Hindlimb muscle (tissue), 1 donor: Measurements from ENCODE around the gene PRDM16. TPM values are rescaled to one million over a fixed set of nuclear protein-coding genes. Genes with fewer than 3 reads are reported as not detected.
A peak's percentile ranks its signal among the peaks of the same experiment; 100 is the strongest.

Experiments
- DNase-seq: peaks from one replicate; pipeline ENCODE4 v3.0.0-alpha.2; 2013
- polyA plus RNA-seq: library from polyadenylated mRNA; unstranded; fragments of 120-200 nt; gene quantifications from one replicate; pipeline ENCODE4 v1.2.1, GENCODE V29; 2013; ENCODE audit not compliant: insufficient read length

PRDM16 gene
- polyA plus RNA-seq, 1 donor, result 0.80 TPM

DNA sequence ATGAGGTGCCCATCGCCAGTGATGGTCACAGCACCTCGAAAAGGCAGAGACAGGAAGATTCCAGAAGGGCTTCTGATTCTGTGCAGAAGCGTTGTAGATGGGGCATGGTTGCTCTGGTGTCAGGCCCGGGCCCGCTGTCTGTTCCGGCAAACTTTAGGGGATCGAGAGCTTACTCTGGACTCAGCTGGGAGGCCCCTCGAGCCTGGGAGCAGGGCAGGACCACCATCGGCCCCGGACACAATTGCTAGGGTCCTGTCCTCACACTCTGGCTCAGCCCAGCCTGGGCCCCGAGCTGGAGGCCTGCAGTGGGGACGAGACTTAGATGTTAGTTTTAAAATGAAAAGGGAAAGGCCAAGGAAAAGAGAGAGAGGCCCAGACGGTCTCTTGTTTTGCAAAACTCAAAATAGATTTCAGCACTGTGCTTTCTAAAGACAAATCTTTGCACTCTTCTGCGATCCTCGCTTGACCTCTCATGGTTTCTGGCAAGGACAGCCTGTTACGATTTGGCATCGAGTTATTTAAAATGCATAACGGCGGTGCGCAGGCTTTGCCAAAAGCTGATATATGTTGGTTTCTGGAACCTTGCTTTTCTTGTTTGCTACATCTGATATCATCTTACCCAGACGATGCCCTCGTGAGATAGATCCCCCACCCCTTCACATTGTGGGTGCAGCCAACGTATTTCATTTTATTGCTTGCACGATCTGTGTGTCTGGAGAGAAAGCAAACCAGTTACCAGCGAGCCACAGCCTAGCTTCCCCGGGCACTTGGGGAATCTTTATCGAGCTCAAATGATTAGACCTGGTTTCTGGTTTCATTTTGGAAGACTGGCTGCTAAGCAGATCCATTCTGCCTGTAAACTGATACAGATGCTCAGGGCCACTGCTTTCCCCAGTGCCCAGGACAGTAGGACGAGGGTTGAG, 58.0 kb downstream of the PRDM16 start:
- peak; percentile 21 for DNase-seq

DNA sequence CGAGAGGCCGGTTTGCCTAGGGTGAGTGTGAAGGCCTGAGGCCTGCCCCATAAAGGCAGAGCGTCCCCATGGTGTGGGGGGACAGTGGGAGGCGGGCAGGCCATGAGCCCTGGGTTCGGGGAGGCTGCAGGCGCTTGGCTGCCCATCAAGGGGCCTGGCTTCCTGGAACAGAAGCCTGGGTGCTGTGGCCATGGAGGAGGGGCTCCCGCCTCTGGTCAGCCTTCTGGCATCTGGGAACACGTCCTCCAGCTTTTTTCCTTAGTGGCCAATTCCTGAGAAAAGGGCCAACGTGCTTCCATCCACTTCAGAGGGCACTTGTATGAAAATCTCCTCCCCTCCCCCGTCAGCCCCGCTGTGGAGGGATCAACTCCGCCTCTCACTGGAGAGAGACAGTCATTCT, 58.7 kb downstream of the PRDM16 start:
- no peak for DNase-seq

- DNase-seq, result no peak
Observed at GRCh38 chr1:3128431-3129132, 59.6 kb downstream of the PRDM16 start.

DNA sequence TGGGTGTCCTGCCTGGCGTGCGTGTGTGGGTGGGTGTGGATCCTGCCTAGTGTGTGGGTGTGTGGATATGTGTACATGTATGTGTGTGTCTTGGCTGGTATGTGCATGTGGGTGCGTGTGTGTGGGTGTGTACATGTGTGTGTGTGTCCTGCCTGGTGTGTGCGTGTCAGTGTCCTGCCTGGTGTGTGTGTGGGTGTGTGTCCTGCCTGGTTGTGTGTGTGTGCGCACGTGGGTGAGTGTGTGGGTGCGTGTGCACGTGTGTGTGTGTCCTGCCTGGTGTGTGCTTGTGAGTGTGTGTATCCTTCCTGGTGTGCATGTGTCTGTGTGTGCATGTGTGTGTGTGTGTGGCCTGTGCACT, 60.1 kb downstream of the PRDM16 start:
- no peak for DNase-seq

GRCh38 chr1:3130268-3130667, 61.3 kb downstream of the PRDM16 start:
- DNase-seq, result no peak

DNA sequence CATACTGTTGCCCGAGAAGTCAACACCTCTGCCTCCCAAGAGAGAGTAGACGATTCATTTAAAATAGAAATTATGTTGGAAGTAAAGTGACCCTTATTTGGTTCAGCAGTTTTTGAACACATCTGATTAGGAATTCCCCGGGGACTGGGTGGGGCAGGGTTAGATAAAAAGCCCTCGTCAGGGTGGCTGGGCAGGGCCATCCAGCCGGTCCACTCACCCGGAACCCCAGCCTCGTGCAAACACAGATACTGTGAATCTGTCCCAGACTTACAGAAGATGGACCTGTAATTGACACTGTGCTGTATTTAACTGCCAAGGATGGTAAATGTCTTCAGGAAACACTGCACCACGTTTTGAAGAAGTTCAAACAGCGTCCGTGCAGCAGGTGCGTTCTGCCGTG, 63.7 kb downstream of the PRDM16 start:
- no peak for DNase-seq

DNA sequence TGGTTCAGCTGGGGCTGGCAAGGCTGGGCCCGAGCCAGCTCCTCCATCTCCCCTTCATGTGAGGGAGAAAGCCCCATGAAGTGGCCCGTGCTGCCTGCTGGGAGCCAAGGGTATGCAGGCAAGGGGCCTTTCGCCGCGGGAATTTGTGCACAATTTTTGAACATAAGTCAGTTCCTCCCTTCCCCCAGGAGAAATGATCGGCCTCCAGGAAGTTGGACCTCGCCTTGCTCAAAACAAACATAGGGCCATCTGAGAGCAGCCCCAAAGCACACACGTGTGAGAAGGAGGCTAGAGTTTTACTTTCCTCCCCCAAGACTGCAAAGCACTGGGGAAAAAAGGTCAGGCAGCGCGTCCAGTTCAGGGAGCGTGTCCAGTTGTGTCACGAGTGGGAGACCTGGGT, 64.7 kb downstream of the PRDM16 start:
- no peak for DNase-seq

DNA sequence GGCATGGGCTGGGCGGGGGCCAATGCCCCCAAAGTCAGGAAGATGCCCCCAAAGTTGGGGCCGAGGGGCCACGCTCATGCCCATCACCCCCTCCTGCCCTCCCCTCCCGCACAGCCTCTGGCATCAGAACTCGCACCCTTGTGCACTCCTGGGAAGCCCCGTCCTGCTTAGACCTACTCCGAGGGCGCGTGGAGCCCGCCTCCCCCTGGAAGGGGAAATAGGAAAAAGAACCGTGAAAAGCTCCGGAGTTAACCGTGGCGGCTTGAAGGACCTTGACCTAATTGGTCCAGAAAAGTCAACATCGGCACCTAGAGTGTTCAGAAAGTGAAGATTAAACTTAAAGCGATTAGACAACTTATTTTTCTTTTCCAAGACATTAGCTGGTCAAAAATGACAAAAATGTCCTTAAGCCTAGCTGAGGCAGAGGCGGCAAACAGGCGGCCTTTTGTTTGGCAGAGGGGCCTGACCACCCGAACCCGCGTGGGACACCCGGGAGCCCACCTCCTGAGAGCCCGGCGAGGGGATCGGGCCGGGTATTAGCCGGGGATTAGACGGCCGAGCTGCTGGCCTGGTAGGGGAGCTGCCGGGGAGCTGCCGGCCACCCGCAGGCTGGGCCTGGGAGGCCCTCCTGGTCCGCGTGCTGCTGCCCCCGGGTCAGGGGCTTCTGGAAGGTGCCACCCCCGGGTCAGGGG, 65.5 kb downstream of the PRDM16 start:
- DNase-seq, result no peak

DNA sequence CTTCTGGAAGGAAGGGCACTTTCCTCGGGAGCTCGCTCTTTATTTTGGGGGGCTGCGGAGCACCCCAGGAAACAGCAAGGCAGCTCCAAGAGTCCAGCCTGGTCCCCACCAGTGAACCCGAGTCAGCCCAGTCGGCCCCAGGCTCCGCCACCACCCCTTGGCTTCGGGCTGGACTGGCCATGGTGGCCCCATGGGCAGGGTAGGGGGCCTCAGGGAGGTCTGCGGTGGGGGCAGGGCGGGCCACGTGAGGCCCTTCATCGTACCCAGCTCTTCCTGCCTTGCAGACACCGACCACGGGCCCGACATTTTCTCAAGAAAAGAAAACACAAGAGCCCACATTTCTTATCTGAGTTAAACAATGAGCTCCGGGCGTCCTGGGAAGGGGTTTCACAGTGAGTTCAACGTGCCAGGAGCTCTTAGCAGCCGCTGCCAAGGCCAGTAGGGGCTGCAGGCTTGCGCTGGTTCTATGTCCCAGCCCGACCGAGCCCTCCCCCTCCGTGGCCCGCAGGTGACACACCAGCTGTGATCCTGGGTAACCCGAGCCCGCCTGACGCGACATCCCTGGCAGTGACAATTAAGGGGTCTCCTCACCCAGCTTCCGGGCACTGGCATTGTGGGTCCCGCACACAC, 66.2 kb downstream of the PRDM16 start:
- DNase-seq, result no peak

GRCh38 chr1:3135744-3136455, 66.9 kb downstream of the PRDM16 start:
- no peak for DNase-seq

DNA sequence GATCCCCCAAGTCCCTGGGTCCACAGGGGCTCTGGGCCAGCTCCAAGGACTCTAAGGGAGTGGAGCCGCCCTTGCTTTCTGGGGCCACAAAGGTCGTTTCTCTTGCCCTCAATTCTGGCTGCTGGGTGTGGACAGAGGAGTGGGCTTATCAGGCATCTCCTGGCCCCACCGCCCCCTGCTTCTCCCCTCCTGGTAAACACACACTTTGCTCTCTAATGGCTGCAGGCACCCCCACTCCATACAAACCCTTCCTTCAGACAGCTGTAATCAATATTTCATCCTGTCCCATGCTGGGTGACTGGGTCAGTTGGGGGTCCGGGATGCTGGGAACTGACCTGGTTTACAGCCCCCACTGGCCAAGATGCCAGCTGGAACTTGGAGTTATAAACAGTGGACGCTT, 67.5 kb downstream of the PRDM16 start:
- DNase-seq, result no peak

GRCh38 chr1:3137111-3138100, 68.4 kb downstream of the PRDM16 start:
- no peak for DNase-seq

GRCh38 chr1:3138623-3139151, 69.7 kb downstream of the PRDM16 start:
- DNase-seq, result no peak

DNA sequence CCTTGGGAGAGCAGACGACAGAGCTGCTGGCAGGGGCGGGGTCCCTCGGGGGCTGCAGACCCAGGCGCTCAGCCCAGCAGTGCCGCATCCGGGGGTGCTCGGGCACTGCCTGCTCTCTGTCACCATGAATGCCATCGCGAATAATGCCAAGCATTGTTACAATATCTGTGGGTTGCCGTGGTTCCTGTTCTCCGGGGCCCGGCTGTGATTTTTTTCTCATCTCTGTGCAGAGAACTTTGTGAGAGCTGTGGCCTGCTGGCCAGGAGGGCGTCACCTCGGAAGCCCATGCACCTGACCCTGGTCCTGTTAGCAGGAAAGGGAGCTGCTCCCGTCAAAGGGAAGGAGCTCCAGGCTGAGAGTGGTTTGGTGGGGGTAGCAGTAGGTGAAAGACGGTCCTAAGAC, 70.4 kb downstream of the PRDM16 start:
- DNase-seq, result no peak

- DNase-seq, result no peak
Observed at GRCh38 chr1:3139871-3140361, 70.9 kb downstream of the PRDM16 start.

- no peak for DNase-seq
Observed at GRCh38 chr1:3140437-3140836, 71.4 kb downstream of the PRDM16 start.

- DNase-seq, result no peak
Observed at GRCh38 chr1:3141129-3141528, 72.1 kb downstream of the PRDM16 start.

GRCh38 chr1:3141836-3142235, 72.8 kb downstream of the PRDM16 start:
- no peak for DNase-seq

GRCh38 chr1:3142236-3142635, 73.2 kb downstream of the PRDM16 start:
- DNase-seq, result no peak

- DNase-seq, result no peak
Observed at GRCh38 chr1:3142751-3143150, 73.7 kb downstream of the PRDM16 start.
